ENCODE measurements around the gene TAF4.
"Not testable (repeated sequence)": the region's sequence is repeated elsewhere in the genome, so short reads cannot be mapped to it uniquely, and the experiment has no call there.

The TAF4 gene

DNA sequence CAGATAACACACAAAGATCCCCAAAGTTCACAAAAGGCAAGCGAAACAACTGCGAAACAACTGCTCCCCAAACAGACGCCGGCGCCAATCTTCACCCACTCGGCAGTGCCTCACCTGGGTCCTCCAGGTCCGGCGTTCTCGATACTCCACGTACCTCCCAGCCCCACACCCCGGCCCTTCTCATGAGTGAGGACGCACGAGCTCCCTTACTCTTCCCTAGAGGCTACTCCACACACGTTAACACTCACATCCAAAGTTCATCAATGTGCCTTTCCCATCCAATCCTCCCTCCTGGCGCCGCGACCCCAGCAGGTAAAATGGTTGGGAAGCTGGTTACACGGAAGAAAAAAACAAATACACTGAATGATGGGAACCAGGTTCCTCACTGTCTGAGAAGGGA lies 77.0 kb downstream of the TAF4 start:
- no peak for DNase-seq (ENCODE audit: extremely low spot score)
- TF ChIP-seq FOXA1 (IDR thresholded peaks at IDR 0.05) (no peak), CTBP1 (IDR thresholded peaks at IDR 0.05; ENCODE audit: borderline replicate concordance) (no peak), BHLHE40 (IDR thresholded peaks at IDR 0.05; ENCODE audit: borderline replicate concordance) (no peak), L3MBTL2 (conservative IDR thresholded peaks at IDR 0.05) (no peak), SP1 (IDR thresholded peaks at IDR 0.05) (no peak), ELF4 (IDR thresholded peaks at IDR 0.05) (no peak), LEF1 (IDR thresholded peaks at IDR 0.05; ENCODE audit: borderline replicate concordance) (no peak), FOXM1 (IDR thresholded peaks at IDR 0.05; ENCODE audit: borderline replicate concordance) (no peak), ARNT (IDR thresholded peaks at IDR 0.05) (no peak), ZNF384 (IDR thresholded peaks at IDR 0.05) (no peak), SUZ12 (IDR thresholded peaks at IDR 0.05) (no peak), NFRKB (IDR thresholded peaks at IDR 0.05) (no peak), FOXK2 (IDR thresholded peaks at IDR 0.05) (no peak), TARDBP (IDR thresholded peaks at IDR 0.05) (no peak), HDGF (IDR thresholded peaks at IDR 0.05; ENCODE audit: borderline replicate concordance) (no peak)
- TF ChIP-seq, protein P1, sequence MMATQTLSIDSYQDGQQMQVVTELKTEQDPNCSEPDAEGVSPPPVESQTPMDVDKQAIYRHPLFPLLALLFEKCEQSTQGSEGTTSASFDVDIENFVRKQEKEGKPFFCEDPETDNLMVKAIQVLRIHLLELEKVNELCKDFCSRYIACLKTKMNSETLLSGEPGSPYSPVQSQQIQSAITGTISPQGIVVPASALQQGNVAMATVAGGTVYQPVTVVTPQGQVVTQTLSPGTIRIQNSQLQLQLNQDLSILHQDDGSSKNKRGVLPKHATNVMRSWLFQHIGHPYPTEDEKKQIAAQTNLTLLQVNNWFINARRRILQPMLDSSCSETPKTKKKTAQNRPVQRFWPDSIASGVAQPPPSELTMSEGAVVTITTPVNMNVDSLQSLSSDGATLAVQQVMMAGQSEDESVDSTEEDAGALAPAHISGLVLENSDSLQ (IDR thresholded peaks at IDR 0.05) = no peak
- CTCF ChIA-PET = interaction anchor here (0.7 kb wide), 1 partner anchor 20 kb away, joined by 3 read pairs; no protein-coding TSS in a partner anchor
- POLR2A ChIA-PET = no interaction called here

DNA sequence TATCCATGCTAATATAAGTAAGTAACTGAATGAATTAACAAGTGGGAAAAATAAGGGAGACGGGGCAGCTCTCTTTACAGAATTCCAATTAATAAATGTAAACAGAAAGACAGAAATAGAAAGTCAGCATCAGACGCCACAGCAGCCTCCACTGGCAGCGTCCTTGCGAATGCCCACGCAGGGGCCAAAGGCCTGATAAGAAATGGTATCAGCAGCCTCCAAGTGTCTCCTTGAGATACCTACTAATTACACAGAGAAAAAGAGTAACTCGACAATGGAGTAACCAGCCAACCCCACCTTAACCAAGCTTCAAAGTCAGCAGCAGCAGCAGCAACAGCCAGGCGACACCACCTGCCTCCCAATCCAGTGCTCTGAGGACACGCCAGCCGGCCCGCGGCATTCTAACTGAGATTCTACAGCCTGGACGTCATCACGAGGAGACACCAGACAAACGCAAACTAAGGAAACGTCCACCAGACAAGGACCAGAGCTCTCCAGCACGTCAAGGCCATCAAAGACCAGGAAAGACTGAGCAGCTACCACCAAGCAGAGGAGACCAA lies 78.8 kb downstream of the TAF4 start:
- ChIA-PET POLR2A (interaction anchor here (0.7 kb wide), 1 partner anchor 637 kb away, joined by 3 read pairs; no protein-coding TSS in a partner anchor), CTCF (no interaction called here)
- DNase-seq (ENCODE audit: extremely low spot score) = no peak
- TF ChIP-seq HDGF (IDR thresholded peaks at IDR 0.05; ENCODE audit: borderline replicate concordance) = no peak
- TF ChIP-seq FOXK2 (IDR thresholded peaks at IDR 0.05) = no peak
- no peak for TF ChIP-seq LEF1 (IDR thresholded peaks at IDR 0.05; ENCODE audit: borderline replicate concordance)
- TF ChIP-seq FOXM1 (IDR thresholded peaks at IDR 0.05; ENCODE audit: borderline replicate concordance) = no peak
- TF ChIP-seq NFRKB (IDR thresholded peaks at IDR 0.05) = no peak
- no peak for TF ChIP-seq ARNT (IDR thresholded peaks at IDR 0.05)
- TF ChIP-seq TARDBP (IDR thresholded peaks at IDR 0.05) = no peak
- TF ChIP-seq BHLHE40 (IDR thresholded peaks at IDR 0.05; ENCODE audit: borderline replicate concordance) = no peak
- TF ChIP-seq SUZ12 (IDR thresholded peaks at IDR 0.05) = no peak
- no peak for TF ChIP-seq L3MBTL2 (conservative IDR thresholded peaks at IDR 0.05)
- TF ChIP-seq CTBP1 (IDR thresholded peaks at IDR 0.05; ENCODE audit: borderline replicate concordance) = no peak
- no peak for TF ChIP-seq FOXA1 (IDR thresholded peaks at IDR 0.05)
- no peak for TF ChIP-seq SP1 (IDR thresholded peaks at IDR 0.05)

DNA sequence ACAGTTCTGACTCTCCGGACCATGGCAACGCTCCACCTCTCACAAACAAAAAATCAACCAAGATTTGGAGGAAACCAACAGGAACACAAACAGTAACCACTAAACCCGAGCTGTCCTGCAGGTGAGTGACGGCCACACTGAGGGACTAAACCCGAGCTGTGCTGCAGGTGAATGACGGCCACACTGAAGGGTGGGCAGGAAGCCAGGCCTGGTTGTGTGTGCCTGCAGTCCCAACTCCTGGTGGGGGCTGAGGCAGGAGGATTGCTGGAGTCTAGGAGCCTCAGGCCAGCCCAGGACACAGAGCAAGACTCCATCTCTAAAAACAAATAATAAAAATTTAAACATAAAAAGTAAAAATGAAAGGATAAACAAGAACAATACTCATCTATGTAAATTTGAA lies 80.6 kb downstream of the TAF4 start:
- POLR2A ChIA-PET = no interaction called here
- no peak for DNase-seq (ENCODE audit: extremely low spot score)

GRCh38 chr20:61984431-61984830 lies 81.2 kb downstream of the TAF4 start:
- POLR2A ChIA-PET; CTCF ChIA-PET; DNase-seq (ENCODE audit: extremely low spot score): not testable (repeated sequence)

More for the DNA sequence above, 80.6 kb downstream of the TAF4 start:
- TF ChIP-seq FOXM1 (IDR thresholded peaks at IDR 0.05; ENCODE audit: borderline replicate concordance) = no peak
- TF ChIP-seq SUZ12 (IDR thresholded peaks at IDR 0.05) = no peak
- CTCF ChIA-PET = no interaction called here

DNA sequence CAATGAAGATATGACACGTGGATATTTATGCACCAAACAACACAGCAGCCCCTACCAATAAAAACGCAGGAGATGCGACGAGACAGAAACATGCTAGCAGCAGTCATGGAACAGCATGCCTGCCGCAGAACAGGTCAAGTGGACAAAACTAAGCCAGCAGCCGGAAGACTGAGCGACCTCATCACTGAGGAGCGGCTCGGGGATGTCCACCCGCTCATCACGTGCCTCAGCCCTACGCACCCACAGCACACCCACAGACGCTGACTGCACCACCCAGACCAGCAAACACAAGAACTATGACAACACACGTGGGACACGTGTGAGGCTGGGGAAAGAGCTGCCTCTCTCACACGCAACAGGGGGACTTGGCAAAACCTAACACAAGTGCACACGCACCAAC lies 81.7 kb downstream of the TAF4 start:
- no peak for DNase-seq (ENCODE audit: extremely low spot score)
- POLR2A ChIA-PET = no interaction called here
- CTCF ChIA-PET = no interaction called here
- TF ChIP-seq SUZ12 (IDR thresholded peaks at IDR 0.05) (no peak), ELF4 (IDR thresholded peaks at IDR 0.05) (no peak), L3MBTL2 (conservative IDR thresholded peaks at IDR 0.05) (no peak), CTBP1 (IDR thresholded peaks at IDR 0.05; ENCODE audit: borderline replicate concordance) (no peak), FOXM1 (IDR thresholded peaks at IDR 0.05; ENCODE audit: borderline replicate concordance) (no peak), ARNT (IDR thresholded peaks at IDR 0.05) (no peak), BHLHE40 (IDR thresholded peaks at IDR 0.05; ENCODE audit: borderline replicate concordance) (no peak), LEF1 (IDR thresholded peaks at IDR 0.05; ENCODE audit: borderline replicate concordance) (no peak), ZNF384 (IDR thresholded peaks at IDR 0.05) (no peak), FOXK2 (IDR thresholded peaks at IDR 0.05) (no peak)

GRCh38 chr20:61982951-61983315 lies 82.7 kb downstream of the TAF4 start:
- POLR2A ChIA-PET = no interaction called here
- TF ChIP-seq ELF4 (IDR thresholded peaks at IDR 0.05) = no peak
- TF ChIP-seq FOXM1 (IDR thresholded peaks at IDR 0.05; ENCODE audit: borderline replicate concordance) = no peak
- TF ChIP-seq SP1 (IDR thresholded peaks at IDR 0.05) = no peak
- no peak for TF ChIP-seq FOXK2 (IDR thresholded peaks at IDR 0.05)
- CTCF ChIA-PET = interaction anchor here (0.7 kb wide), 1 partner anchor 21 kb away, joined by 3 read pairs; no protein-coding TSS in a partner anchor
- DNase-seq (ENCODE audit: extremely low spot score) = no peak

- ChIA-PET CTCF (interaction anchor here (0.7 kb wide), 1 partner anchor 21 kb away, joined by 3 read pairs; no protein-coding TSS in a partner anchor), POLR2A (no interaction called here)
- TF ChIP-seq LEF1 (IDR thresholded peaks at IDR 0.05; ENCODE audit: borderline replicate concordance) (no peak), FOXK2 (IDR thresholded peaks at IDR 0.05) (no peak), SUZ12 (IDR thresholded peaks at IDR 0.05) (no peak), SP1 (IDR thresholded peaks at IDR 0.05) (no peak), ARNT (IDR thresholded peaks at IDR 0.05) (no peak), CTBP1 (IDR thresholded peaks at IDR 0.05; ENCODE audit: borderline replicate concordance) (no peak), L3MBTL2 (conservative IDR thresholded peaks at IDR 0.05) (no peak), BHLHE40 (IDR thresholded peaks at IDR 0.05; ENCODE audit: borderline replicate concordance) (no peak), NFRKB (IDR thresholded peaks at IDR 0.05) (no peak), HDGF (IDR thresholded peaks at IDR 0.05; ENCODE audit: borderline replicate concordance) (no peak), FOXM1 (IDR thresholded peaks at IDR 0.05; ENCODE audit: borderline replicate concordance) (no peak), TARDBP (IDR thresholded peaks at IDR 0.05) (no peak), ELF4 (IDR thresholded peaks at IDR 0.05) (no peak), ZNF384 (IDR thresholded peaks at IDR 0.05) (no peak), FOXA1 (IDR thresholded peaks at IDR 0.05) (no peak)
- TF ChIP-seq, protein P1 (IDR thresholded peaks at IDR 0.05) = no peak
- no peak for DNase-seq (ENCODE audit: extremely low spot score)
Measured at GRCh38 chr20:61982191-61982950, 83.3 kb downstream of the TAF4 start.

- CTCF ChIA-PET; DNase-seq (ENCODE audit: extremely low spot score); POLR2A ChIA-PET: not testable (repeated sequence)
Measured at GRCh38 chr20:61981691-61982090, 84.0 kb downstream of the TAF4 start.

Data from HEK293T (cell line).